Mononuclear cell (primary cell): ENCODE data around the gene LUM. TPM values are rescaled to one million over a fixed set of nuclear protein-coding genes. Genes with fewer than 3 reads are reported as not detected.
"Not testable (repeated sequence)": the region's sequence is repeated elsewhere in the genome, so short reads cannot be mapped to it uniquely, and the experiment has no call there.

Experiments
- H3K27me3 ChIP-seq: 2 replicates; pipeline ENCODE4 v1.6.0; 2011; ENCODE audit warnings: low read length, control low read depth; ENCODE audit not compliant: insufficient read depth
- H3K4me1 ChIP-seq: 2 replicates; pipeline ENCODE4 v1.5.1; 2011; ENCODE audit warnings: mild to moderate bottlenecking, low read length, control low read depth; ENCODE audit not compliant: insufficient read depth
- H3K4me3 ChIP-seq: 2 replicates; pipeline ENCODE4 v1.5.1; 2011; ENCODE audit warnings: mild to moderate bottlenecking, low read length, moderate library complexity
- H3K9me3 ChIP-seq: 2 replicates; pipeline ENCODE4 v1.5.1; 2011; ENCODE audit warnings: low read depth, mild to moderate bottlenecking, control low read depth, low read length
- total RNA-seq: library from RNA; depleted of rRNA; stranded (reverse); fragments of >200 nt; gene quantifications from one replicate; pipeline ENCODE4 v1.2.3, GENCODE V29; 2012

The LUM gene
- total RNA-seq, 1 donor: 0.10 TPM

GRCh38 chr12:91099836-91100235, 11.5 kb downstream of the LUM start:
- no peak overlapping the region for H3K4me3 ChIP-seq
- H3K9me3 ChIP-seq: no peaks in the 10 kb centered on the region
- no peaks in the 10 kb centered on the region for H3K27me3 ChIP-seq
- no peaks in the 10 kb centered on the region for H3K4me1 ChIP-seq

- Histone ChIP-seq H3K4me3 (no peak overlapping the region), H3K4me1 (no peaks in the 10 kb centered on the region), H3K27me3 (no peaks in the 10 kb centered on the region), H3K9me3 (no peaks in the 10 kb centered on the region)
Measured at GRCh38 chr12:91099341-91099740, 12.0 kb downstream of the LUM start.

DNA sequence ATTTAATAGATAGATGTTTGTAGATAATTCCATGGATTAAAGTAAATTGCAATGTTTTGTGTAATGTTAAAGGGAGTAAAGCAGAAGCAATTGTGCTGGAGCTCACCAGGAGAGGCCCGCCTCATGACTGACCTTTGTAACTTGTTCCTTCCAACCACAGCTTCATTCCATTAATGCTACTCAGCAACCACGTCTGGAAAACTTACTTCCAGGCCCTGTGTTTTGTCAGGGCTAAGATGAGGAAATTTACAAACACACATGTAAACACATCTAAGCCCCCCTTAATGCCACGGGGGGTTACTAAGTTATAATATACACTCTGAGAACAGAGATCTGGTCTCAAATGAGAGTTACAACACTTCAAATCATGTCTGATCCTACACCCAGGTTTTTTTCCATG, 12.4 kb downstream of the LUM start:
- no peak overlapping the region for H3K4me3 ChIP-seq
- H3K4me1 ChIP-seq: no peaks in the 10 kb centered on the region
- H3K9me3 ChIP-seq: no peaks in the 10 kb centered on the region
- no peaks in the 10 kb centered on the region for H3K27me3 ChIP-seq

DNA sequence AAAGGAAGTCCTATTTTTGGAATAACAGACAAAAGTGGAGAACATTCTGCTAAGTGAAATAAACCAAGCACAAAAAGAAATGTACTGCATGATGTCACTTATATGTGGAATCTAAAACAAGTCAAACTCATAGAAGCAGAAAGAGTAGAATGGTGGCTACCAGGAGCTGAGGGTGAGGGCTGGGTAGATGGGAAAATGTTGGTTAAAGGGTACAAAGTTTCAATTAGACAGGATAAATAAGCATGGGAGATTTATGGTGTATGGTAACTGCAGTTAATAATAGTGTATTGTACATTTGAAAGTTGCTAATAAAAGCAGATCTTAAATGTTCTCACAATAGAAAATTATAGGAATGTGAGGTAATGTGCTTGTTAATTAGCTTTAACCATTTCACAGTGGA, 12.8 kb downstream of the LUM start:
- Histone ChIP-seq H3K4me1 (no peaks in the 10 kb centered on the region), H3K4me3 (no peak overlapping the region), H3K9me3 (no peaks in the 10 kb centered on the region), H3K27me3 (no peaks in the 10 kb centered on the region)

GRCh38 chr12:91094957-91095356, 16.3 kb downstream of the LUM start:
- Histone ChIP-seq H3K4me3 (no peak overlapping the region), H3K27me3 (no peaks in the 10 kb centered on the region), H3K9me3 (peaks cover 4% of the 10 kb centered on the region), H3K4me1 (no peaks in the 10 kb centered on the region)

DNA sequence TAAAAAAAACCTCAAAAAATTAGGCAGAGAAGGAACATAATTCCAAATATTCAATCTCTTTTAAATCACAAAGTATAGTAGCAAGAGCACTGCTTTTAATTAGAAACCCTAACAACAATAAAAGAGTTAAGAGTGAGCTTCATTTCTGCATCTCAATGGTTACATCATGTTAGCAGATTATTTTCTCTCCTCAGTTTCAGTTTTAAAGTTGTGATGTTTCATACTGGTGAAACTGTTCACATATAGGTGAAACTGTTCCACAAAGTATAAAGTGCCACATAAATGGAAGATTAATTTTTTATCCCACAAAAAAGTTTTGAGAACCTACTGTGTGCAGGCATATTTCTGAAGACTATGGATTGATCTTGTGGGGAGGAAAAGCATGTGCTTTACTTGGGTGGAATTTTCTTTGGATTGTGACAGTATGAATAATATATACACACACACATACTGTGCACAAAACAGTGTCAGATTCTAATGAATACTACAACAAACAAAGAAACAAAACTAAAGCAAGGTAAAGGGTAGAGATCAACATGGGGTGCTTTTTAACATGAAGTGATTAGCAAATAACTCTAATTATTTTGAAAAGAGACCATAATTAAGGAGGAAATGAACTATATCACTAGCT, 17.1 kb downstream of the LUM start:
- Histone ChIP-seq H3K27me3 (no peaks in the 10 kb centered on the region), H3K4me1 (no peaks in the 10 kb centered on the region), H3K4me3 (no peak overlapping the region), H3K9me3 (peaks cover 12% of the 10 kb centered on the region)

- Histone ChIP-seq H3K4me3 (no peak overlapping the region), H3K27me3 (no peaks in the 10 kb centered on the region), H3K4me1 (no peaks in the 10 kb centered on the region), H3K9me3 (peaks cover 15% of the 10 kb centered on the region)
Measured at GRCh38 chr12:91093341-91093740, 18.0 kb downstream of the LUM start.

DNA sequence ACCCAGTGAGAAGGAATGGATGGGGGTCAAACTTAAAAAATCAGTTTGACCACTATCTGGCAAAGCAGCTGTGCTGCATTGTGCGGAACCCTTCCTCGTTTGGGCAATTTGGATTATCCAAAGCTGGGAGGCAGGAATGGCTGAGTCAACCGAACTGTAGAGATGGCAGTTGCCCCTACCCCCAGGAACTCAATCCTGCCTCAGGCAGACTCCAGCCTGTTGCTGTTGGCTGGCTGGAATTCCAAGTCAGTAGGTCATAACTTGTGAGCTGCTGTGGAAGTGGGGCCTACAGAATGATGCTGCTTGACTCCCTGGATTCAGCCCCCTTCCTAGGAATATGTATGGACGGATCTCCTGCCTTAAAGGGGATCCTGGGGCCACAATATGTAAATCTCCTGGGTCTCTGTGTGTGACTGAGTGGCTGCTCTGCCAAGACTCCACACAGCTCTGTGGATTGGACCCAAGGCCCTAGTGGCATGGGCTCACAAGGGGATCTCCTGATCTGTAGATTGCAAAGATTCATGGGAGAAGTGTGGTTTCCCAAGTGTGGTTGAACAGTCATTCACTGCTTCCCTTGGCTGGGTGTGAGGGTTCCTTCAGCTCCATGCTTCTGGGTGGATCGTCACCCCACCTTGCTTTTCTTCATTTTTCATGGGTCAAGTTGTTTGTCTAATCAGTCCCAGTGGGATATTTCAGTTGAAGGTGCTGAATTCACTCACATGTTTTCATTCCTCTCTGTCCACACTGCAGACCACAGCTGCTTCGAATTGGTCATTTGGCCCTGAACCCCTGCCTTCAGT, 19.2 kb downstream of the LUM start:
- no peaks in the 10 kb centered on the region for H3K4me1 ChIP-seq
- peaks cover 15% of the 10 kb centered on the region for H3K9me3 ChIP-seq
- no peaks in the 10 kb centered on the region for H3K27me3 ChIP-seq
- H3K4me3 ChIP-seq: no peak overlapping the region

GRCh38 chr12:91089953-91090352, 21.3 kb downstream of the LUM start:
- peaks cover 15% of the 10 kb centered on the region for H3K9me3 ChIP-seq
- not testable (repeated sequence) for H3K4me1 ChIP-seq, H3K27me3 ChIP-seq, H3K4me3 ChIP-seq

GRCh38 chr12:91080041-91080440, 31.3 kb downstream of the LUM start:
- H3K9me3 ChIP-seq: no peaks in the 10 kb centered on the region
- no peaks in the 10 kb centered on the region for H3K27me3 ChIP-seq
- no peak overlapping the region for H3K4me3 ChIP-seq
- no peaks in the 10 kb centered on the region for H3K4me1 ChIP-seq

- no peak overlapping the region for H3K4me3 ChIP-seq
- H3K9me3 ChIP-seq: no peaks in the 10 kb centered on the region
- no peaks in the 10 kb centered on the region for H3K4me1 ChIP-seq
- H3K27me3 ChIP-seq: no peaks in the 10 kb centered on the region
Measured at GRCh38 chr12:91078501-91078900, 32.8 kb downstream of the LUM start.

DNA sequence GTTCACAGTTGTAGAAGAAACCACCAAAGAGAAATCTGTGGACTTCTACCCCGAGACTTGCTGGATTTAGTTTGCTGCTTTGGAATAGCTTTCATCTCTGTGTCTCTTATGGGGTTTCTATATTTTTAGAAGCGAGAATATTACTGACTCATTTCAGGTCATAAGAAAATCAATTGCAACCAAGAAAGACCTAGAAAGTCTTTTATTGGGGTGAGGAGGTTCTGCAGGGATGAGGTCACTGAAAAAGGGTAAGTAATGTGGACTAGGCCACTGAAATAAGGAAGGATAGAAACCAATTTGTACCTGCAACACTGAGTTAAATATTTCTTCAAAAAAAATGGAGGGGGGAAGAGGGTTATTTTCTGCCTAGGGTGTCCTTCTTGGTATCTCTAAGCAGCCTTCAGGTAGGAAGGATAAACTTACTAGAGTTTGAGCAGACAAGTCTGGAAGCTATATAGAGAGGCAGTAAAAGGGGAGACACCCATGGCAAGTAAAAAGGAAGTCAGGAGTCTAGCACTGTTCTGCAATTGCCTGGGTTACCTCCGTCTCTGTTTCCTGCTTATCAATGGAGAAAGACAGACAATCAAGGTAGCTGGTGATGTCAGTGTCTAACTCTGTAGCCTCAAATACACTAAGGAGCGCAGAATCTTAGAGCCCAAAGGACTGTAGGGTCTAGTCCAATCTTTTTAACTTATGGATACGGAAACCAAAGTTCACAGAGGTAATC, 33.9 kb downstream of the LUM start:
- H3K4me1 ChIP-seq: no peaks in the 10 kb centered on the region
- H3K9me3 ChIP-seq: no peaks in the 10 kb centered on the region
- no peaks in the 10 kb centered on the region for H3K27me3 ChIP-seq
- H3K4me3 ChIP-seq: no peak overlapping the region

- Histone ChIP-seq H3K9me3 (no peaks in the 10 kb centered on the region), H3K4me1 (no peaks in the 10 kb centered on the region), H3K27me3 (no peaks in the 10 kb centered on the region), H3K4me3 (no peak overlapping the region)
Measured at GRCh38 chr12:91074851-91075250, 36.4 kb downstream of the LUM start.

DNA sequence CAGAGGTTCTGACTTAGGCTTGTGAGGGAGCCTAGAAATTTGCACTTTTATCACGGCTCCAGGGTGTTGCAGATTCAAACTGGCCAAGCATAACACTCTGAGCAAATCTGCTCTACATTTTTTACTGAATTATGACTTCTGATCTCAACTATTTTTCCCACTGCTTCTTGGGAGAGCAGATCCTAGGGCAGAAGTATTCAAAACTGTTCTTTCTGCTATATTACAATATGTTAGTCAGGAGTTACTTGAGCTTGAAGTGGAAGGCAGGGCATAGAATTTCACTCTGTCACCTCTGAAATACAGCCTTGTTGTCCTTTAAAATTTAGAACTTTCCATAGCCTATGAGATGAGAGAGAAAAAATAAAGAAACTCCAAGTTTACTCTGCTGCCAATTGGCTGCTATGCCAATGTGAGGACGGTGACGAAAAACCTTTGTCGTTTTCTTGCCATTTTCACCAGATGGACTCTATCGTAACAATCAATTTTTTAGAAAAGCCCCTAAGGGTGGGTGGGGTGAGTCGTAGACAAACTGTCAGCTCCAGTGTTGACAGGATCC, 37.1 kb downstream of the LUM start:
- no peaks in the 10 kb centered on the region for H3K4me1 ChIP-seq
- no peaks in the 10 kb centered on the region for H3K27me3 ChIP-seq
- H3K9me3 ChIP-seq: no peaks in the 10 kb centered on the region
- no peak overlapping the region for H3K4me3 ChIP-seq

DNA sequence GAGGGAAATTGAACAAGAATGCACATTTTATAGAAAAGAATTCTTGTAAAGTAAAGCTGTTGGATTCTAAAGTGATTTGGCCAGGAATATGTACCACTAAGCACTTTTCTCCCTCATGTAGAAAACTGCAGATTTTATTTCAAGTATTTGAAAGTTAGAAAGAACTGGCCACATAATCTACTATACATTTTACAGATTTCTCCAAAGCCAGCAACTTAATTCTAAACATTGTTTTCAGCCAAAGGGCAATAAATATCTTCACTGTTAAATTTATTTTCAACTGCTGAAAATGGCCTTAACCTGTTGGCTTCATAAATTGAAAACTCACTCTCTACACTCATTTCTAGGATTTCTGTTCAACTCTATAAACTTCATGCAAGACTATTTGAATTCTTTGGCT, 37.9 kb downstream of the LUM start:
- Histone ChIP-seq H3K27me3 (no peaks in the 10 kb centered on the region), H3K9me3 (no peaks in the 10 kb centered on the region), H3K4me3 (no peak overlapping the region), H3K4me1 (no peaks in the 10 kb centered on the region)
